PC-3 (cell line): Measurements from ENCODE around the gene SEMA3F. TPM values are rescaled to one million over a fixed set of nuclear protein-coding genes. Genes with fewer than 3 reads are reported as not detected.

Source experiments
- ATAC-seq: fragments of 200-7000 bp; cut with Tn5 transposase; 2 replicates; pipeline ENCODE4 v1.9.1; 2020; ENCODE audit warnings: mild to moderate bottlenecking, moderate library complexity
- BruUV-seq: library from RNA; stranded (reverse); fragments of 400-500 nt; replicated peaks from 2 replicates; lab custom pipeline; 2021; lab: Mats Ljungman, UMichigan
- CTCF ChIA-PET: fragments of 300-600 bp; sonication (Branson Sonifier 250); formaldehyde crosslinking; loops from one replicate; lab custom pipeline; 2022; ENCODE audit warnings: antibody characterized with exemption; lab: Charles Lee
- POLR2A ChIA-PET: fragments of 300-600 bp; sonication (Branson Sonifier 250); formaldehyde crosslinking; loops from one replicate; lab custom pipeline; 2022; ENCODE audit warnings: antibody characterized with exemption; ENCODE audit not compliant: unreplicated experiment; lab: Charles Lee
- DNase-seq: peaks from one replicate; pipeline ENCODE4 v3.0.0-alpha.2; 2015
- H2AFZ ChIP-seq: fragments of 300-600 bp; sonication (generic); 2 replicates; pipeline ENCODE4 v1.6.0; 2016; ENCODE audit warnings: antibody characterized with exemption, low read length
- H3F3A ChIP-seq: fragments of 300-600 bp; sonication (generic); one replicate; pipeline ENCODE4 v1.6.0; 2017; ENCODE audit warnings: antibody characterized with exemption, low read length, control low read depth, mild to moderate bottlenecking; ENCODE audit not compliant: unreplicated experiment
- H3K27ac ChIP-seq: fragments of 300-600 bp; sonication (generic); 2 replicates; pipeline ENCODE4 v1.5.1; 2016; ENCODE audit warnings: mild to moderate bottlenecking, low read length
- H3K27me3 ChIP-seq: fragments of 300-600 bp; sonication (generic); 2 replicates; pipeline ENCODE4 v1.6.1; 2016; ENCODE audit warnings: low read length, mixed read lengths
- H3K36me3 ChIP-seq: fragments of 300-600 bp; sonication (generic); 2 replicates; pipeline ENCODE4 v1.6.1; 2016; ENCODE audit warnings: low read depth, mixed run types, low read length, mixed read lengths
- H3K4me1 ChIP-seq: fragments of 300-600 bp; sonication (generic); 2 replicates; pipeline ENCODE4 v1.5.1; 2016; ENCODE audit warnings: low read length; ENCODE audit not compliant: insufficient read depth
- H3K4me2 ChIP-seq: fragments of 300-600 bp; sonication (generic); 2 replicates; pipeline ENCODE4 v1.6.0; 2016; ENCODE audit warnings: low read length
- H3K4me3 ChIP-seq: fragments of 300-600 bp; sonication (generic); 2 replicates; pipeline ENCODE4 v1.5.1; 2016; ENCODE audit warnings: mild to moderate bottlenecking, low read length, mixed read lengths
- H3K79me2 ChIP-seq: fragments of 300-600 bp; sonication (generic); 2 replicates; pipeline ENCODE4 v1.6.1; 2017; ENCODE audit warnings: low read length, mixed read lengths
- H3K9ac ChIP-seq: fragments of 300-600 bp; sonication (generic); 2 replicates; pipeline ENCODE4 v1.6.0; 2016; ENCODE audit warnings: mild to moderate bottlenecking, low read length
- H3K9me2 ChIP-seq: fragments of 300-600 bp; sonication (generic); replicated peaks from 2 replicates; pipeline ENCODE4 v1.6.1; 2016; ENCODE audit warnings: mixed run types, low read length, mixed read lengths
- H3K9me3 ChIP-seq: fragments of 300-600 bp; sonication (generic); 2 replicates; pipeline ENCODE4 v1.6.1; 2016; ENCODE audit warnings: low read length, mixed read lengths
- H4K20me1 ChIP-seq: fragments of 300-600 bp; sonication (generic); 2 replicates; pipeline ENCODE4 v1.6.1; 2016; ENCODE audit warnings: low read length, mixed read lengths
- CTCF ChIP-seq: fragments of 300-600 bp; sonication (generic); conservative IDR thresholded peaks from 2 replicates; pipeline ENCODE4 v1.5.1; 2017; ENCODE audit warnings: antibody characterized with exemption, low read depth, mild to moderate bottlenecking, low read length
- EZH2 ChIP-seq: fragments of 300-600 bp; sonication (generic); IDR thresholded peaks from one replicate; pipeline ENCODE4 v1.6.1; 2017; ENCODE audit warnings: antibody characterized with exemption, mild to moderate bottlenecking, low read length; ENCODE audit not compliant: unreplicated experiment
- EZH2phosphoT487 ChIP-seq: fragments of 300-600 bp; sonication (generic); IDR thresholded peaks from 2 replicates; pipeline ENCODE4 v1.6.1; 2018; ENCODE audit warnings: mild to moderate bottlenecking, antibody characterized with exemption, low read length, borderline replicate concordance
- intact Hi-C: fragments of 100-400 bp; cut with micrococcal nuclease; formaldehyde crosslinking; loops from 2 replicates; pipeline ENCODE4 v1.9.0; 2023
- total RNA-seq: library from RNA; depleted of rRNA; stranded (reverse); fragments of >200 nt; gene quantifications from 2 replicates; pipeline ENCODE4 v1.2.3, GENCODE V29; 2014

The SEMA3F gene
- total RNA-seq, 1 experiment from 2014 or later: 50.5 TPM

- Histone ChIP-seq H3K4me1 (no peaks in the 10 kb centered on the region; the same call in 1 of the 2 replicates), H3K9ac (no peak overlapping the region), H3K79me2 (no peaks in the 10 kb centered on the region), H3F3A (no peaks in the 10 kb centered on the region), H3K9me3 (no peaks in the 10 kb centered on the region), H3K9me2 (no peaks in the 10 kb centered on the region), H3K27me3 (no peaks in the 10 kb centered on the region), H3K4me3 (no peak overlapping the region), H2AFZ (no peak overlapping the region), H4K20me1 (no peaks in the 10 kb centered on the region), H3K27ac (no peak overlapping the region), H3K4me2 (no peak overlapping the region), H3K36me3 (no peaks in the 10 kb centered on the region)
- TF ChIP-seq EZH2phosphoT487: no peak
- TF ChIP-seq CTCF: no peak
- no peak for TF ChIP-seq EZH2
- DNase-seq (peak; percentile 33), ATAC-seq (peak; percentile 8; the same call in 1 of the 2 replicates)
- intact Hi-C loops: loop anchor here (5.0 kb wide), 1 partner anchor 127 kb away; the partner anchor contains the start of gene HYAL2
- POLR2A ChIA-PET: no interaction called here
- BruUV-seq: no TSS peak
- CTCF ChIA-PET: interaction anchor here (0.7 to 3.4 kb wide), 4 partner anchors 16 to 53 kb away, joined by 3 to 22 read pairs (median 4); no protein-coding TSS in a partner anchor
Observed at GRCh38 chr3:50195501-50196252, 40.6 kb downstream of the SEMA3F start.

GRCh38 chr3:50196253-50196801 lies 41.2 kb downstream of the SEMA3F start:
- CTCF ChIA-PET: interaction anchor here (3.4 kb wide), 1 partner anchor 30 kb away, joined by 22 read pairs; no protein-coding TSS in a partner anchor
- no peak overlapping the region for H3K4me3 ChIP-seq
- no TSS peak for BruUV-seq
- H3K9me2 ChIP-seq: no peaks in the 10 kb centered on the region
- no peaks in the 10 kb centered on the region for H3K27me3 ChIP-seq
- H3K79me2 ChIP-seq: no peaks in the 10 kb centered on the region
- H2AFZ ChIP-seq: no peak overlapping the region
- TF ChIP-seq CTCF: no peak
- TF ChIP-seq EZH2phosphoT487: no peak
- TF ChIP-seq EZH2: no peak
- DNase-seq: no peak
- no peaks in the 10 kb centered on the region; the same call in 1 of the 2 replicates for H3K4me1 ChIP-seq
- H3K9ac ChIP-seq: no peak overlapping the region
- H3K27ac ChIP-seq: no peak overlapping the region
- ATAC-seq: no peak
- POLR2A ChIA-PET: no interaction called here
- intact Hi-C loops: loop anchor here (5.0 kb wide), 1 partner anchor 126 kb away; the partner anchor contains the start of gene HYAL2
- no peaks in the 10 kb centered on the region for H3K9me3 ChIP-seq
- H3K4me2 ChIP-seq: no peak overlapping the region
- no peaks in the 10 kb centered on the region for H4K20me1 ChIP-seq
- no peaks in the 10 kb centered on the region for H3F3A ChIP-seq
- H3K36me3 ChIP-seq: no peaks in the 10 kb centered on the region
